ENCODE measurements around the gene ACTR1A. TPM values are rescaled to one million over a fixed set of nuclear protein-coding genes. Genes with fewer than 3 reads are reported as not detected.

ACTR1A gene
- total and polyA plus RNA-seq, 4 experiments from 2014 or later = 54.9 to 72.3 (median 65.0) TPM

GRCh38 chr10:102515724-102516123 lies 13.2 kb upstream of the ACTR1A start:
- intact Hi-C loops (cut with micrococcal nuclease) = no loop called here
- CTCF ChIA-PET (ENCODE audit: partially characterized antibody) = no interaction called here
- no peak for DNase-seq
- no peaks in the 10 kb centered on the region for H3K27me3 Mint-ChIP-seq
- no peaks in the 10 kb centered on the region for H3K9me3 Mint-ChIP-seq
- peaks cover 32% of the 10 kb centered on the region for H3K36me3 ChIP-seq (ENCODE audit: insufficient read depth, low read length)
- POLR2A ChIA-PET (ENCODE audit: partially characterized antibody) = interaction anchor here (0.5 kb wide), 1 partner anchor 714 kb away, joined by 3 read pairs; no protein-coding TSS in a partner anchor
- no peak overlapping the region for H3K4me3 Mint-ChIP-seq
- H3K9me3 ChIP-seq (ENCODE audit: control insufficient read depth in 1 of 2, low read length in 2 of 2) = no peaks in the 10 kb centered on the region
- H3K36me3 Mint-ChIP-seq = peaks cover 29 to 51% of the 10 kb centered on the region in 2 donors
- no peak overlapping the region for H3K27ac ChIP-seq (ENCODE audit: low read depth, low read length)
- H3K27me3 ChIP-seq (ENCODE audit: insufficient read depth, low read length) = no peaks in the 10 kb centered on the region
- peak overlapping the region in 3 of 7 donors; percentile 9 to 42 (median 35) for H3K27ac Mint-ChIP-seq
- peaks cover 7% of the 10 kb centered on the region for H3K4me1 ChIP-seq (ENCODE audit: insufficient read depth, low read length)
- H3K4me1 Mint-ChIP-seq = peaks cover 16 to 26% (median 23%) of the 10 kb centered on the region in 4 donors
- no peak overlapping the region for H3K4me3 ChIP-seq (ENCODE audit: low read length in 2 of 2)

GRCh38 chr10:102514487-102515311 lies 12.2 kb upstream of the ACTR1A start:
- H3K4me3 Mint-ChIP-seq = no peak overlapping the region
- POLR2A ChIA-PET (ENCODE audit: partially characterized antibody) = no interaction called here
- H3K4me1 Mint-ChIP-seq = peaks cover 14 to 23% (median 18%) of the 10 kb centered on the region in 4 donors
- H3K4me3 ChIP-seq (ENCODE audit: low read length in 2 of 2) = no peak overlapping the region
- H3K4me1 ChIP-seq (ENCODE audit: insufficient read depth, low read length) = peaks cover 7% of the 10 kb centered on the region
- H3K27me3 ChIP-seq (ENCODE audit: insufficient read depth, low read length) = no peaks in the 10 kb centered on the region
- H3K27ac ChIP-seq (ENCODE audit: low read depth, low read length) = no peak overlapping the region
- H3K36me3 ChIP-seq (ENCODE audit: insufficient read depth, low read length) = peaks cover 37% of the 10 kb centered on the region
- intact Hi-C loops (cut with micrococcal nuclease) = no loop called here
- no peaks in the 10 kb centered on the region for H3K9me3 ChIP-seq (ENCODE audit: control insufficient read depth in 1 of 2, low read length in 2 of 2)
- DNase-seq = no peak
- no peaks in the 10 kb centered on the region for H3K9me3 Mint-ChIP-seq
- CTCF ChIA-PET (ENCODE audit: partially characterized antibody) = interaction anchor here (0.7 to 1.5 kb wide), 2 partner anchors 11 to 20 kb away, joined by 3 read pairs; partner anchors contain the start of gene SUFU
- H3K27me3 Mint-ChIP-seq = no peaks in the 10 kb centered on the region
- peak overlapping the region in 1 of 7 donors; percentile 8 for H3K27ac Mint-ChIP-seq
- peaks cover 26 to 52% of the 10 kb centered on the region in 2 donors for H3K36me3 Mint-ChIP-seq

- ChIA-PET POLR2A (ENCODE audit: partially characterized antibody) (interaction anchor here (1.8 kb wide), 1 partner anchor 7 kb away, joined by 4 read pairs; the partner anchor contains the start of gene SUFU), CTCF (ENCODE audit: partially characterized antibody) (interaction anchor here (0.9 kb wide), 1 partner anchor 8 kb away, joined by 3 read pairs; the partner anchor contains the start of gene SUFU)
- Histone ChIP-seq H3K9me3 (ENCODE audit: control insufficient read depth in 1 of 2, low read length in 2 of 2) (no peaks in the 10 kb centered on the region), H3K36me3 (ENCODE audit: insufficient read depth, low read length) (peaks cover 51% of the 10 kb centered on the region), H3K27me3 (ENCODE audit: insufficient read depth, low read length) (no peaks in the 10 kb centered on the region), H3K27ac (ENCODE audit: low read depth, low read length) (no peak overlapping the region), H3K4me1 (ENCODE audit: insufficient read depth, low read length) (peaks cover 14% of the 10 kb centered on the region), H3K4me3 (ENCODE audit: low read length in 2 of 2) (no peak overlapping the region)
- Mint-ChIP-seq H3K9me3 (no peaks in the 10 kb centered on the region), H3K36me3 (peaks cover 30 to 63% of the 10 kb centered on the region in 2 donors), H3K27me3 (no peaks in the 10 kb centered on the region), H3K4me3 (no peak overlapping the region), H3K4me1 (peaks cover 11 to 42% (median 27%) of the 10 kb centered on the region in 4 donors), H3K27ac (peak overlapping the region in 3 of 7 donors; percentile 55 to 88 (median 67))
- intact Hi-C loops (cut with micrococcal nuclease) = no loop called here
- DNase-seq = no peak
Observed at GRCh38 chr10:102511583-102512274, 9.2 kb upstream of the ACTR1A start.

- ChIA-PET POLR2A (ENCODE audit: partially characterized antibody) (interaction anchor here (1.9 kb wide), 1 partner anchor 11 kb away, joined by 6 read pairs; no protein-coding TSS in a partner anchor), CTCF (ENCODE audit: partially characterized antibody) (interaction anchor here (0.6 to 1.1 kb wide), 3 partner anchors 70 to 136 kb away, joined by 3 to 4 read pairs (median 3); no protein-coding TSS in a partner anchor)
- no peaks in the 10 kb centered on the region for H3K9me3 ChIP-seq (ENCODE audit: control insufficient read depth in 1 of 2, low read length in 2 of 2)
- H3K9me3 Mint-ChIP-seq = no peaks in the 10 kb centered on the region
- peak overlapping the region in 1 of 8 donors; percentile 20 for H3K4me3 Mint-ChIP-seq
- intact Hi-C loops (cut with micrococcal nuclease) = no loop called here
- H3K4me1 ChIP-seq (ENCODE audit: insufficient read depth, low read length) = peaks cover 32% of the 10 kb centered on the region
- DNase-seq = no peak
- no peaks in the 10 kb centered on the region for H3K27me3 ChIP-seq (ENCODE audit: insufficient read depth, low read length)
- H3K27ac Mint-ChIP-seq = peak overlapping the region in 3 of 7 donors; percentile 36 to 58 (median 42)
- H3K36me3 ChIP-seq (ENCODE audit: insufficient read depth, low read length) = peaks cover 48% of the 10 kb centered on the region
- peaks cover 30 to 62% of the 10 kb centered on the region in 2 donors for H3K36me3 Mint-ChIP-seq
- peak overlapping the region; percentile 4 for H3K27ac ChIP-seq (ENCODE audit: low read depth, low read length)
- no peaks in the 10 kb centered on the region for H3K27me3 Mint-ChIP-seq
- peaks cover 20 to 62% (median 41%) of the 10 kb centered on the region in 4 donors for H3K4me1 Mint-ChIP-seq
- no peak overlapping the region for H3K4me3 ChIP-seq (ENCODE audit: low read length in 2 of 2)
Observed at GRCh38 chr10:102509387-102509786, 6.9 kb upstream of the ACTR1A start.

GRCh38 chr10:102508506-102508905 lies 6.0 kb upstream of the ACTR1A start:
- no peak overlapping the region for H3K4me3 ChIP-seq (ENCODE audit: low read length in 2 of 2)
- no peaks in the 10 kb centered on the region for H3K27me3 ChIP-seq (ENCODE audit: insufficient read depth, low read length)
- H3K9me3 ChIP-seq (ENCODE audit: control insufficient read depth in 1 of 2, low read length in 2 of 2) = no peaks in the 10 kb centered on the region
- peaks cover 42% of the 10 kb centered on the region for H3K36me3 ChIP-seq (ENCODE audit: insufficient read depth, low read length)
- CTCF ChIA-PET (ENCODE audit: partially characterized antibody) = interaction anchor here (0.7 to 1.8 kb wide), 5 partner anchors 12 to 278 kb away, joined by 3 to 4 read pairs (median 4); no protein-coding TSS in a partner anchor
- peak overlapping the region in 1 of 8 donors; percentile 31 for H3K4me3 Mint-ChIP-seq
- intact Hi-C loops (cut with micrococcal nuclease) = no loop called here
- no peaks in the 10 kb centered on the region for H3K9me3 Mint-ChIP-seq
- H3K27ac Mint-ChIP-seq = peak overlapping the region in 5 of 7 donors; percentile 11 to 41 (median 23)
- H3K27me3 Mint-ChIP-seq = no peaks in the 10 kb centered on the region
- peaks cover 33% of the 10 kb centered on the region for H3K4me1 ChIP-seq (ENCODE audit: insufficient read depth, low read length)
- H3K4me1 Mint-ChIP-seq = peaks cover 20 to 62% (median 42%) of the 10 kb centered on the region in 4 donors
- DNase-seq = no peak
- H3K36me3 Mint-ChIP-seq = peaks cover 30 to 56% of the 10 kb centered on the region in 2 donors
- peak overlapping the region; percentile 4 for H3K27ac ChIP-seq (ENCODE audit: low read depth, low read length)
- POLR2A ChIA-PET (ENCODE audit: partially characterized antibody) = interaction anchor here (1.0 to 1.9 kb wide), 2 partner anchors 10 to 136 kb away, joined by 3 to 6 read pairs; partner anchors contain the start of gene TRIM8

GRCh38 chr10:102507521-102507920 lies 5.0 kb upstream of the ACTR1A start:
- ChIA-PET CTCF (ENCODE audit: partially characterized antibody) (interaction anchor here (0.7 to 2.3 kb wide), 4 partner anchors 11 to 613 kb away, joined by 3 to 10 read pairs (median 4); no protein-coding TSS in a partner anchor), POLR2A (ENCODE audit: partially characterized antibody) (interaction anchor here (0.6 to 1.9 kb wide), 4 partner anchors 9 to 88 kb away, joined by 3 to 6 read pairs (median 3); no protein-coding TSS in a partner anchor)
- H3K27me3 Mint-ChIP-seq = no peaks in the 10 kb centered on the region
- Histone ChIP-seq H3K36me3 (ENCODE audit: insufficient read depth, low read length) (peaks cover 32% of the 10 kb centered on the region), H3K9me3 (ENCODE audit: control insufficient read depth in 1 of 2, low read length in 2 of 2) (no peaks in the 10 kb centered on the region), H3K4me3 (ENCODE audit: low read length in 2 of 2) (no peak overlapping the region), H3K4me1 (ENCODE audit: insufficient read depth, low read length) (peaks cover 40% of the 10 kb centered on the region), H3K27me3 (ENCODE audit: insufficient read depth, low read length) (no peaks in the 10 kb centered on the region), H3K27ac (ENCODE audit: low read depth, low read length) (no peak overlapping the region)
- intact Hi-C loops (cut with micrococcal nuclease) = no loop called here
- H3K9me3 Mint-ChIP-seq = no peaks in the 10 kb centered on the region
- peaks cover 20 to 59% (median 41%) of the 10 kb centered on the region in 4 donors for H3K4me1 Mint-ChIP-seq
- no peak for DNase-seq
- H3K36me3 Mint-ChIP-seq = peaks cover 25 to 48% of the 10 kb centered on the region in 2 donors
- H3K4me3 Mint-ChIP-seq = no peak overlapping the region
- peak overlapping the region in 2 of 7 donors; percentile 29 to 50 for H3K27ac Mint-ChIP-seq
